ENCODE data around the gene MPP1.
"Not testable (repeated sequence)": the region's sequence is repeated elsewhere in the genome, so short reads cannot be mapped to it uniquely, and the experiment has no call there.

Gene MPP1

GRCh38 chrX:154825586-154825985 is 20.3 kb upstream of the MPP1 start:
- not testable (repeated sequence) for H3K27ac ChIP-seq (ENCODE audit: low read depth, low read length); H3K36me3 ChIP-seq (ENCODE audit: insufficient read depth, low read length); H3K4me3 ChIP-seq (ENCODE audit: low read depth, low read length); H3K27me3 ChIP-seq (ENCODE audit: insufficient read depth, low read length); H3K4me1 ChIP-seq (ENCODE audit: control insufficient read depth, insufficient read depth, low read length, unreplicated experiment); H3K79me2 ChIP-seq (ENCODE audit: control insufficient read depth, insufficient read depth, low read length, unreplicated experiment); H2AFZ ChIP-seq (ENCODE audit: low read length, unreplicated experiment)

- Histone ChIP-seq H3K36me3 (ENCODE audit: insufficient read depth, low read length) (no peaks in the 10 kb centered on the region), H3K27ac (ENCODE audit: low read depth, low read length) (no peak overlapping the region), H3K27me3 (ENCODE audit: insufficient read depth, low read length) (no peaks in the 10 kb centered on the region), H3K4me1 (ENCODE audit: control insufficient read depth, insufficient read depth, low read length, unreplicated experiment) (no peaks in the 10 kb centered on the region), H3K4me3 (ENCODE audit: low read depth, low read length) (no peak overlapping the region), H3K79me2 (ENCODE audit: control insufficient read depth, insufficient read depth, low read length, unreplicated experiment) (no peaks in the 10 kb centered on the region), H2AFZ (ENCODE audit: low read length, unreplicated experiment) (no peak overlapping the region)
Measured at GRCh38 chrX:154824638-154825037, 19.4 kb upstream of the MPP1 start.

- H3K4me3 ChIP-seq (ENCODE audit: low read depth, low read length) = no peak overlapping the region
- no peaks in the 10 kb centered on the region for H3K79me2 ChIP-seq (ENCODE audit: control insufficient read depth, insufficient read depth, low read length, unreplicated experiment)
- no peak overlapping the region for H3K27ac ChIP-seq (ENCODE audit: low read depth, low read length)
- H3K27me3 ChIP-seq (ENCODE audit: insufficient read depth, low read length) = no peaks in the 10 kb centered on the region
- no peaks in the 10 kb centered on the region for H3K36me3 ChIP-seq (ENCODE audit: insufficient read depth, low read length)
- H2AFZ ChIP-seq (ENCODE audit: low read length, unreplicated experiment) = no peak overlapping the region
- no peaks in the 10 kb centered on the region for H3K4me1 ChIP-seq (ENCODE audit: control insufficient read depth, insufficient read depth, low read length, unreplicated experiment)
Measured at GRCh38 chrX:154822029-154822428, 16.7 kb upstream of the MPP1 start.

GRCh38 chrX:154821523-154821922 is 16.2 kb upstream of the MPP1 start:
- no peaks in the 10 kb centered on the region for H3K79me2 ChIP-seq (ENCODE audit: control insufficient read depth, insufficient read depth, low read length, unreplicated experiment)
- no peaks in the 10 kb centered on the region for H3K36me3 ChIP-seq (ENCODE audit: insufficient read depth, low read length)
- no peak overlapping the region for H3K4me3 ChIP-seq (ENCODE audit: low read depth, low read length)
- H2AFZ ChIP-seq (ENCODE audit: low read length, unreplicated experiment) = no peak overlapping the region
- H3K4me1 ChIP-seq (ENCODE audit: control insufficient read depth, insufficient read depth, low read length, unreplicated experiment) = no peaks in the 10 kb centered on the region
- H3K27me3 ChIP-seq (ENCODE audit: insufficient read depth, low read length) = no peaks in the 10 kb centered on the region
- no peak overlapping the region for H3K27ac ChIP-seq (ENCODE audit: low read depth, low read length)

GRCh38 chrX:154819771-154820341 is 14.6 kb upstream of the MPP1 start:
- Histone ChIP-seq H3K4me1 (ENCODE audit: control insufficient read depth, insufficient read depth, low read length, unreplicated experiment) (peaks cover 3% of the 10 kb centered on the region), H3K27me3 (ENCODE audit: insufficient read depth, low read length) (no peaks in the 10 kb centered on the region)

GRCh38 chrX:154818916-154819770 is 13.9 kb upstream of the MPP1 start:
- no peak overlapping the region for H3K4me3 ChIP-seq (ENCODE audit: low read depth, low read length)
- H3K79me2 ChIP-seq (ENCODE audit: control insufficient read depth, insufficient read depth, low read length, unreplicated experiment) = no peaks in the 10 kb centered on the region
- no peak overlapping the region for H3K27ac ChIP-seq (ENCODE audit: low read depth, low read length)
- no peak overlapping the region for H2AFZ ChIP-seq (ENCODE audit: low read length, unreplicated experiment)
- no peaks in the 10 kb centered on the region for H3K27me3 ChIP-seq (ENCODE audit: insufficient read depth, low read length)
- peaks cover 7% of the 10 kb centered on the region for H3K4me1 ChIP-seq (ENCODE audit: control insufficient read depth, insufficient read depth, low read length, unreplicated experiment)
- H3K36me3 ChIP-seq (ENCODE audit: insufficient read depth, low read length) = no peaks in the 10 kb centered on the region

More at GRCh38 chrX:154819771-154820341, 14.6 kb upstream of the MPP1 start:
- no peak overlapping the region for H3K27ac ChIP-seq (ENCODE audit: low read depth, low read length)
- no peaks in the 10 kb centered on the region for H3K79me2 ChIP-seq (ENCODE audit: control insufficient read depth, insufficient read depth, low read length, unreplicated experiment)
- no peak overlapping the region for H3K4me3 ChIP-seq (ENCODE audit: low read depth, low read length)
- no peaks in the 10 kb centered on the region for H3K36me3 ChIP-seq (ENCODE audit: insufficient read depth, low read length)
- H2AFZ ChIP-seq (ENCODE audit: low read length, unreplicated experiment) = no peak overlapping the region

GRCh38 chrX:154817048-154817618 is 11.8 kb upstream of the MPP1 start:
- not testable (repeated sequence) for H3K27ac ChIP-seq (ENCODE audit: low read depth, low read length); H3K27me3 ChIP-seq (ENCODE audit: insufficient read depth, low read length); H3K4me3 ChIP-seq (ENCODE audit: low read depth, low read length); H2AFZ ChIP-seq (ENCODE audit: low read length, unreplicated experiment); H3K79me2 ChIP-seq (ENCODE audit: control insufficient read depth, insufficient read depth, low read length, unreplicated experiment); H3K4me1 ChIP-seq (ENCODE audit: control insufficient read depth, insufficient read depth, low read length, unreplicated experiment); H3K36me3 ChIP-seq (ENCODE audit: insufficient read depth, low read length)

- H3K79me2 ChIP-seq (ENCODE audit: control insufficient read depth, insufficient read depth, low read length, unreplicated experiment); H3K4me1 ChIP-seq (ENCODE audit: control insufficient read depth, insufficient read depth, low read length, unreplicated experiment); H3K27me3 ChIP-seq (ENCODE audit: insufficient read depth, low read length); H3K36me3 ChIP-seq (ENCODE audit: insufficient read depth, low read length); H3K4me3 ChIP-seq (ENCODE audit: low read depth, low read length); H2AFZ ChIP-seq (ENCODE audit: low read length, unreplicated experiment); H3K27ac ChIP-seq (ENCODE audit: low read depth, low read length): not testable (repeated sequence)
Measured at GRCh38 chrX:154816326-154816898, 11.1 kb upstream of the MPP1 start.

- Histone ChIP-seq H2AFZ (ENCODE audit: low read length, unreplicated experiment) (no peak overlapping the region), H3K4me3 (ENCODE audit: low read depth, low read length) (no peak overlapping the region)
Measured at GRCh38 chrX:154815274-154815818, 10.1 kb upstream of the MPP1 start.

GRCh38 chrX:154813801-154814200 is 8.5 kb upstream of the MPP1 start:
- Histone ChIP-seq H3K36me3 (ENCODE audit: insufficient read depth, low read length) (no peaks in the 10 kb centered on the region), H3K79me2 (ENCODE audit: control insufficient read depth, insufficient read depth, low read length, unreplicated experiment) (no peaks in the 10 kb centered on the region), H2AFZ (ENCODE audit: low read length, unreplicated experiment) (no peak overlapping the region), H3K4me1 (ENCODE audit: control insufficient read depth, insufficient read depth, low read length, unreplicated experiment) (peaks cover 7% of the 10 kb centered on the region), H3K27me3 (ENCODE audit: insufficient read depth, low read length) (no peaks in the 10 kb centered on the region), H3K4me3 (ENCODE audit: low read depth, low read length) (no peak overlapping the region), H3K27ac (ENCODE audit: low read depth, low read length) (no peak overlapping the region)

More at GRCh38 chrX:154815274-154815818, 10.1 kb upstream of the MPP1 start:
- H3K4me1 ChIP-seq (ENCODE audit: control insufficient read depth, insufficient read depth, low read length, unreplicated experiment) = peaks cover 7% of the 10 kb centered on the region
- H3K27me3 ChIP-seq (ENCODE audit: insufficient read depth, low read length) = no peaks in the 10 kb centered on the region
- H3K79me2 ChIP-seq (ENCODE audit: control insufficient read depth, insufficient read depth, low read length, unreplicated experiment) = no peaks in the 10 kb centered on the region
- no peaks in the 10 kb centered on the region for H3K36me3 ChIP-seq (ENCODE audit: insufficient read depth, low read length)
- no peak overlapping the region; the same call in none of the 2 replicates for H3K27ac ChIP-seq (ENCODE audit: low read depth, low read length)

Measured in ACC112 (cell line).